Activated CD4-positive, alpha-beta T cell treated with anti-CD3 and anti-CD28 coated beads for 4 hours (primary cell): ENCODE measurements around the gene CLTC.

ENCODE experiments used
- DNase-seq, 2 donors: peaks; one replicate each; pipeline ENCODE4 v3.0.0-alpha.2; 2020

Gene CLTC

DNA sequence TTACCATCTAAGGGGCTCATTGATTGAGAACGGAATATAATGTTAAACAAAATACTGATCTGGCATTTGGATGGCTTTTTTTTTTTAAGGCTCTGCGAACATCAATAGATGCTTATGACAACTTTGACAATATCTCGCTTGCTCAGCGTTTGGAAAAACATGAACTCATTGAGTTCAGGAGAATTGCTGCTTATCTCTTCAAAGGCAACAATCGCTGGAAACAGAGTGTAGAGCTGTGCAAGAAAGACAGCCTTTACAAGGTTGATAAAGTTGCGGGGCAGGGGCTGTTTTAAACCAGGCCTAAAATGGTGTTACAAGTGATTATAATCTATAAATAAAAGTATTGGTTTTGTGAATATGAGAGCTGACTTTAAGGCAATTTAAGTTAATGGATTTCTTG, 65.3 kb downstream of the CLTC start:
- no peak for DNase-seq

- DNase-seq: no peak
Observed at GRCh38 chr17:59688008-59688407, 68.3 kb downstream of the CLTC start.

- DNase-seq: no peak
Observed at GRCh38 chr17:59688496-59688895, 68.8 kb downstream of the CLTC start.

DNA sequence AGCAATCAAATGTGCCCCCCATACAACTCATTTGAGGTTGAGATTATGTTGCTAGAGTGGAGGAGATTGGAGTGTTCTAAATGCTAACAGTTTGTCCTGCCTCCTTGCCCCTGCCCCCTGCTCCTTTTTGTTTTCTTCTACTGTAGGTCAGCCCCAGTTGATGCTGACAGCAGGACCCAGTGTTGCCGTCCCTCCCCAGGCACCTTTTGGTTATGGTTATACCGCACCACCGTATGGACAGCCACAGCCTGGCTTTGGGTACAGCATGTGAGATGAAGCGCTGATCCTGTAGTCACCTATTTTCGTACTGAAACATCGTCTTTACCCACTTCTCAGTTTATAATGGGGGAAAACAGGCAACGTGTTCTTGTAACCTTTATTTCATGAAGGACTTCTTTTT, 73.9 kb downstream of the CLTC start:
- DNase-seq: no peak

GRCh38 chr17:59694344-59694743, 74.6 kb downstream of the CLTC start:
- DNase-seq: no peak

DNA sequence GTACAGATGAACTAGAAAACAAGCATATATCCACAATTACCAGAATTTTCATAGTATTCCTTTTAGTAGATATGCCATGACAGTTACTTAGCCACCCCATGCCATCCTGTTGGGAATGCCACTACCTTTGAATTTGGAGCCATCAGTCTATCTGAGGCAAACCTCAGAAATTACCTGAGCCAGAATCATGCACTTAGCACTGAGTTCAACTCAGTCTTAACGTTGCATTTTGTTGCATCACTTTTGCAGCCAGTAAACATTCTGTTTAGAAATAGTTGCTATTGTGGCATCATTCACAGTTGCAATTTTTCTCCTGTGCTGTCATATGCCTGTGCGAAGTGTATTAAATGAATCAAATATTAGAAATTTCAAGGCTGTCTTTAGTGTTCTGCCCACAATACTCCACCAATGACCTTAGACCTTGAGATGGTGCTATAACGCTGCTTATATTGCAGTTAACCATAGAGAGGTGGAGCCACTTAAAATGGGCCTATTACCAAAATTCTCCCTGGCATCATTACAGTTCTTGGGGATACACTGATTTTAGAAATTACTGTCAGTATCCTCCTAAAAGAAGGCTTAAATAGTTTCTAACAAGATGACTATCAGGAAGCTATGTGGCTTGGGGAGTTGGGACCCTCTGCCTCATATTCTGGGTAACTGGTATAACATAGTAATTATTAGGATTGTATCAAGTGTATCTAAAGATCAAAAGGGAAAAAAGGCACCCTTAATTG, 76.4 kb downstream of the CLTC start:
- no peak for DNase-seq

DNA sequence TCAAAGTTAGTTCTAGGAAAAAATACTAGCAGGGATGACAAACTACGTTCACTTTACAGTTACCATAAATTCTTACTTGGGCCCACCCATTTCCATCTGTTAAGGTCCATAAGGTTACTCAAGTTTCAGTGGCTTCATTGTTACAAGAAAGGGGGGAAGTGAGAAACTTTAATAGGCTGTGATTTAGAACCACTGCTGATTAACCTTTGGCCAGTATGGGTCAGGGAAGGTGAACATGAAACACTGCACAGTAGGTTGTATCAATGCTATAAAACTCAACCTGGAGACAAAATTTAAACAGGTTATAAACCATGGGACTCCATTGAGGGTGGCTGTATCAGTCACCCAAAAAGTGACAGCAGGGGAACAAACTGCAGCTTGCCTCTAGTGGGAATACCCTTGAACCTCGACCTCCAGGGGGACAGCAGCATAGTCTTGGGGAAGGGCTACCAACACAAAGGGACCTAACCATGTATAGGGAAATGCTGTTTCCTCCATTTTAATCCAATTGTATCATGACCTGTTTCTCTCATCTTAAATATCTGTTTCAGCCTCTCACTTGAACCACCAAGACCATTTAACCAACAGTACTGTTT, 77.1 kb downstream of the CLTC start:
- no peak for DNase-seq

GRCh38 chr17:59698143-59698542, 78.4 kb downstream of the CLTC start:
- DNase-seq: no peak

GRCh38 chr17:59699218-59699617, 79.5 kb downstream of the CLTC start:
- no peak for DNase-seq

DNA sequence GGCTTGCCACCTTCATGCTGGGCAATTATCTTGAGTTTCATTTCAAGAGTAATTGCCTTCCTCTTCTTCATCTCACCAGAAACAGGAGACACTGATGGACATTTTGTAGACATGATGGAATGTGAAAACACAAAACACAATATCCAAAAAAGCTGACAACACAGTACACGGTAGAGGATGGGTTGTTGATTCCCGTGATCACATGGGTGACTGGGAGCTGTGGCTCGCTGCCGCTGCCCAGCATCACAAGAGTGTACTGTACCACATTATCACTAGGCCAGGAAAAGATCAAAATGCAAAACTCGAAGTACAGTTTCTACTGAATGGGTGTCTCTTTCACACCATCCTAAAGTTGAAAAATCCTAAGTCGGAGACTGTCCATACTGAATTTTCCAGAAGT, 80.1 kb downstream of the CLTC start:
- DNase-seq: no peak

- DNase-seq: no peak
Observed at GRCh38 chr17:59702304-59702703, 82.6 kb downstream of the CLTC start.

- peak; percentile 87 to 89 for DNase-seq
Observed at GRCh38 chr17:59707149-59707970, 87.7 kb downstream of the CLTC start, which contains the start of the genes PTRH2 and VMP1. TSS of gene PTRH2 (minus strand) at chr17:59707430. CDS start at chr17:59697978, 9,452 bp downstream. TSS of gene VMP1 (plus strand) at chr17:59707654. CDS start at chr17:59731447, 23,793 bp downstream.

- no peak for DNase-seq
Observed at GRCh38 chr17:59707971-59708430, 88.3 kb downstream of the CLTC start.

GRCh38 chr17:59711936-59712335, 92.2 kb downstream of the CLTC start:
- no peak for DNase-seq

DNA sequence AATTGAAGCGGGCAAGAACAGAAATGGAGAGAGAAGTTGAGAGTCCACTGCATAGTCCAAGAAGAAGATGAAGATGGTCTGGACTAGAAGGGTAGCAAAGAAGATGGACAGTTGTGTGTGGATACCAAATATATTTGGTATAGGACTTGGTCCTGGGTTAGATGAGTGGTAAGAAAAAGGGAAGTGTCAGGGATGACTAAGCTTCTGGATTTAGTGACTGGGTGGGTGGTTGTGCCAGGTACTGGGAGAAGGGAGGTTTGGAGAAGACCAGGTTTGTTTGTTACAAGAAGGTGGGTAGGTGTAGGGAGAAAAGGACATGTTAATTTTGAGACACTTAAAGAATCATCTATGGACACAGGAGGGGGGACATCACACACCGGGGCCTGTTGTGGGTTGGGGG, 93.2 kb downstream of the CLTC start:
- no peak for DNase-seq

- no peak for DNase-seq
Observed at GRCh38 chr17:59714255-59714654, 94.6 kb downstream of the CLTC start.

GRCh38 chr17:59716427-59716826, 96.7 kb downstream of the CLTC start:
- DNase-seq: no peak

GRCh38 chr17:59719526-59719925, 99.8 kb downstream of the CLTC start:
- no peak for DNase-seq

GRCh38 chr17:59722623-59723022, 102.9 kb downstream of the CLTC start:
- no peak for DNase-seq

- DNase-seq: no peak
Observed at GRCh38 chr17:59723041-59723440, 103.3 kb downstream of the CLTC start.

GRCh38 chr17:59723607-59724006, 103.9 kb downstream of the CLTC start:
- no peak for DNase-seq

DNA sequence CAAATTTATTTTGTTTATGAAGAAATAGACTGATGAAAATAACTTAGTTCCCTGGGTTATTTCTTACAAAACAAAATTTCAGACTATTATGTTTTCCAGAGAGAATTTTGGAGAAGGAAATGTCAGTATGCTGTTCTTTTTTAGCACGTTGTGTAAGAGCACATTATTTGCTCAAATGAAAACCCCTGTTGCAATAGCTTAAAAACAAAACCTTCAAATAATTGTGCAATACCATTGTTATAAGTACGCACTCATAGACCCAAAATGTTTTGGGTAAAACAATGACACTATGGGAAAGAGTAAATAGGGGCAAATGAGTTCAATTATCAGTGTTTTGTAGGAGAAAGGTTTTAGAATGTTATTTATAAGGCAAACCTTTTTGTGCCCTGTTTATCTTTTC, 106.0 kb downstream of the CLTC start:
- DNase-seq: no peak

- no peak for DNase-seq
Observed at GRCh38 chr17:59727817-59728533, 108.3 kb downstream of the CLTC start.
